Tibial artery (tissue), 4 donors: ENCODE data around the gene SPCS1.

Experiments
- DNase-seq, 2 donors: peaks; one replicate each; pipeline ENCODE4 v3.0.0-alpha.2; 2019
- H3K27ac ChIP-seq, 2 donors: fragments of 200-600 bp; sonication (generic) in 1 of 2; 1 replicate in 1 of 2; 2 replicates in 1 of 2; pipeline ENCODE4 v1.5.1; 2018 to 2019; ENCODE audit warnings: mild to moderate bottlenecking in 1 of 2
- H3K27me3 ChIP-seq, 2 donors: fragments of 200-600 bp; sonication (generic) in 1 of 2; one replicate each; pipeline versions ENCODE4 v1.5.1 to v1.6.0; 2016 to 2019
- H3K36me3 ChIP-seq, 3 donors: fragments of 200-600 bp; sonication (generic) in 2 of 3; one replicate each; pipeline ENCODE4 v1.5.1; 2016 to 2019; ENCODE audit warnings: mild to moderate bottlenecking in 2 of 3
- H3K4me1 ChIP-seq, 4 donors: fragments of 200-600 bp; sonication (generic) in 2 of 4; 1 replicate in 3 of 4; 2 replicates in 1 of 4; pipeline ENCODE4 v1.5.1; 2016 to 2019
- H3K4me3 ChIP-seq, 2 donors: fragments of 200-600 bp; sonication (generic) in 1 of 2; 1 replicate in 1 of 2; 2 replicates in 1 of 2; pipeline ENCODE4 v1.5.1; 2018 to 2019; ENCODE audit warnings: mild to moderate bottlenecking in 2 of 2
- H3K9me3 ChIP-seq, 3 donors: fragments of 200-600 bp; sonication (generic) in 1 of 3; one replicate each; pipeline ENCODE4 v1.5.1; 2016 to 2019
- intact Hi-C: fragments of 100-400 bp; cut with DNase I; formaldehyde crosslinking; loops from one replicate; pipeline ENCODE4 v1.15.0; 2023; ENCODE audit warnings: low total_unique reads
- TF ChIP-seq, protein P1 (sequence below), 2 experiments: fragments of 200-600 bp in 1 of 2; fragments of 450-650 bp in 1 of 2; IDR thresholded peaks; one replicate each; pipeline ENCODE4 v1.5.1; 2017 to 2019; ENCODE audit warnings: antibody characterized with exemption in 2 of 2, mild to moderate bottlenecking in 1 of 2, moderate library complexity in 1 of 2

SPCS1 gene

GRCh38 chr3:52689151-52689550 is 16.8 kb upstream of the SPCS1 start:
- H3K4me1 ChIP-seq, result peaks cover 0 to 22% (median 15%) of the 10 kb centered on the region in 4 donors
- H3K4me3 ChIP-seq, result no peak overlapping the region
- peaks cover 66 to 72% (median 69%) of the 10 kb centered on the region in 3 donors for H3K36me3 ChIP-seq
- H3K27ac ChIP-seq, result no peak overlapping the region
- intact Hi-C loops, result loop anchor here (10.0 kb wide), 1 partner anchor 234 kb away; the partner anchor contains the start of genes NISCH and TNNC1
- no peaks in the 10 kb centered on the region for H3K27me3 ChIP-seq
- TF ChIP-seq, protein P1, sequence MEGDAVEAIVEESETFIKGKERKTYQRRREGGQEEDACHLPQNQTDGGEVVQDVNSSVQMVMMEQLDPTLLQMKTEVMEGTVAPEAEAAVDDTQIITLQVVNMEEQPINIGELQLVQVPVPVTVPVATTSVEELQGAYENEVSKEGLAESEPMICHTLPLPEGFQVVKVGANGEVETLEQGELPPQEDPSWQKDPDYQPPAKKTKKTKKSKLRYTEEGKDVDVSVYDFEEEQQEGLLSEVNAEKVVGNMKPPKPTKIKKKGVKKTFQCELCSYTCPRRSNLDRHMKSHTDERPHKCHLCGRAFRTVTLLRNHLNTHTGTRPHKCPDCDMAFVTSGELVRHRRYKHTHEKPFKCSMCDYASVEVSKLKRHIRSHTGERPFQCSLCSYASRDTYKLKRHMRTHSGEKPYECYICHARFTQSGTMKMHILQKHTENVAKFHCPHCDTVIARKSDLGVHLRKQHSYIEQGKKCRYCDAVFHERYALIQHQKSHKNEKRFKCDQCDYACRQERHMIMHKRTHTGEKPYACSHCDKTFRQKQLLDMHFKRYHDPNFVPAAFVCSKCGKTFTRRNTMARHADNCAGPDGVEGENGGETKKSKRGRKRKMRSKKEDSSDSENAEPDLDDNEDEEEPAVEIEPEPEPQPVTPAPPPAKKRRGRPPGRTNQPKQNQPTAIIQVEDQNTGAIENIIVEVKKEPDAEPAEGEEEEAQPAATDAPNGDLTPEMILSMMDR (IDR thresholded peaks at IDR 0.05), result no peak
- DNase-seq, result no peak
- no peaks in the 10 kb centered on the region for H3K9me3 ChIP-seq

DNA sequence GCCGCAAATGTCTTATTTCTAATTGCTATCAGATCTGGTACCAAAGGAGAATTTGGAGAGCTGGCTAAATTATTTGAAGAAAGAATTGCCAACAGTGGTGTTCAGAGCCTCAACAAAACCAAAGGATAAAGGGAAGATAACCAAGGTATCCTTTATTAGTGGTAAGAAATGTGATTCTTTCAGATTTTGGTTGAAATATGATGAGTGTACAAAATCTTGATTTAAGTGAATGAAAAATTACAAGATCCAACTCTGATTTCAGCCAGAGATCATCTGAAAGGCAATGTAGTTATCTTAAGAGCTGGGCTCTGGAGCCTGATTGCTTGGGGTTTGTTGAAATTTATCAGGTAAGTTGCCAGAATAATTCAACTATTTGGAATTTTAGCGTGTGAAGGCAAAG is 15.3 kb upstream of the SPCS1 start:
- Histone ChIP-seq H3K27ac (no peak overlapping the region), H3K4me1 (peaks cover 0 to 13% (median 10%) of the 10 kb centered on the region in 4 donors), H3K4me3 (no peak overlapping the region), H3K9me3 (no peaks in the 10 kb centered on the region), H3K36me3 (peaks cover 79 to 85% (median 81%) of the 10 kb centered on the region in 3 donors), H3K27me3 (no peaks in the 10 kb centered on the region)
- no peak for DNase-seq
- intact Hi-C loops, result no loop called here
- TF ChIP-seq, protein P1 (IDR thresholded peaks at IDR 0.05), result no peak

GRCh38 chr3:52693071-52693470 is 12.8 kb upstream of the SPCS1 start:
- Histone ChIP-seq H3K27ac (no peak overlapping the region), H3K36me3 (peaks cover 89 to 99% (median 96%) of the 10 kb centered on the region in 3 donors)

GRCh38 chr3:52694528-52695189 is 11.2 kb upstream of the SPCS1 start:
- Histone ChIP-seq H3K4me1 (no peaks in the 10 kb centered on the region), H3K9me3 (no peaks in the 10 kb centered on the region), H3K36me3 (peaks cover 83 to 93% (median 91%) of the 10 kb centered on the region in 3 donors), H3K4me3 (no peak overlapping the region), H3K27ac (no peak overlapping the region), H3K27me3 (no peaks in the 10 kb centered on the region)
- intact Hi-C loops, result no loop called here
- DNase-seq, result no peak
- TF ChIP-seq, protein P1 (IDR thresholded peaks at IDR 0.05), result no peak

More at GRCh38 chr3:52693071-52693470, 12.8 kb upstream of the SPCS1 start:
- intact Hi-C loops, result no loop called here
- H3K4me1 ChIP-seq, result no peaks in the 10 kb centered on the region
- H3K4me3 ChIP-seq, result no peak overlapping the region
- no peaks in the 10 kb centered on the region for H3K27me3 ChIP-seq
- no peaks in the 10 kb centered on the region for H3K9me3 ChIP-seq
- no peak for DNase-seq
- TF ChIP-seq, protein P1 (IDR thresholded peaks at IDR 0.05), result no peak

DNA sequence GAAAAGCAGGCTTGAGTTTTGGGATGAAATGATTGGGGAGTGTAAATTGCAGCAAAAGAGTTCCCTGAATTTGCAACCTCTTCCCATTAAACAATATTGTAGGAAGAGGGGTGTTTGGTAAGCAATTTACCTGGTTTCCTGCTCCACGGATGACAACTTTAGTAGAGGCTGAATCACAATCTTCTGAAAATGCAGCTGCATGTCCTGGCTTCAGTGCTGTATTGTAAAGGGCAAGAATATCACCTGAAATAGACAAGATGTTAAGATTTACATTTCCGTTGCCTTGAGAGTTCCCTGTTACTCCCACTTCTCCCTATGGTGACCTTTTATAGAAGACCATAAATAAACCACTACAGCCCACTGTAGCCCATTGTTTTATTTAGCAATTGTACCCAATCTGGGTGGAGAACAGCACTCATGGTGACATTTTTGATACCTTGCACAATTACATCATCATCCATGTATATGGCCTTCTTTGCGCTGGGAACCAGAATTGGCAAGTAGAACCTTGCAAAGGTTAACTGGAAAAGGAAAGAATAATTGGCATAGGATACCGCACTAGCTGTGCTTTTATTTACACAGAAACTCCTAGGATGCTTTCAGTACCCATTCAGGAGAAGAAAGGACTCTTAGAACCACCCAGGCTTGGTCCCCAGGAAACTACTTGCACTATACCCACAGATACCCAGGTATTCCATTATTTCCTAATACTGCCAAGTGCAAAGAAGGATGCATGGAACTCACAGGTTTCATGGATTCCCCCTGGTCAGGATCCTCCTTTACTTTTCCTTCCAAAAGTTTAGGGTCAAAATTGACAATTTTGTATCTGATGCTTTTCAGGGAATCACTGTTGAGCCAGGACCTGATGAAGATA is 9.9 kb upstream of the SPCS1 start:
- DNase-seq, result no peak
- Histone ChIP-seq H3K9me3 (no peaks in the 10 kb centered on the region), H3K36me3 (peaks cover 72 to 86% (median 82%) of the 10 kb centered on the region in 3 donors), H3K27ac (no peak overlapping the region), H3K27me3 (no peaks in the 10 kb centered on the region), H3K4me1 (no peaks in the 10 kb centered on the region), H3K4me3 (no peak overlapping the region)
- TF ChIP-seq, protein P1 (IDR thresholded peaks at IDR 0.05), result no peak
- intact Hi-C loops, result no loop called here
